ENCODE results near the gene TBCC.

The TBCC gene

GRCh38 chr6:42724825-42725224 is 21.1 kb downstream of the TBCC start:
- TF ChIP-seq REST (IDR thresholded peaks at IDR 0.05; ENCODE audit: insufficient read depth in 1 of 2, low read depth in 2 of 2, low read length in 2 of 2) (no peak), FOXP2 (optimal IDR thresholded peaks at IDR 0.05; ENCODE audit: borderline replicate concordance, extremely low read depth, extremely low read length, insufficient read depth) (no peak), POLR2AphosphoS5 (IDR thresholded peaks at IDR 0.05; ENCODE audit: low read depth, low read length) (no peak), SIN3A (IDR thresholded peaks at IDR 0.05; ENCODE audit: borderline replicate concordance, insufficient read depth, low read length) (no peak), TAF1 (IDR thresholded peaks at IDR 0.05; ENCODE audit: borderline replicate concordance, insufficient read depth, low read length) (no peak)

GRCh38 chr6:42722497-42722896 is 23.4 kb downstream of the TBCC start, which contains the start of gene PRPH2:
Gene PRPH2 (minus strand): TSS chr6:42722597. CDS start chr6:42722334, 263 bp downstream.
- TF ChIP-seq FOXP2 (optimal IDR thresholded peaks at IDR 0.05; ENCODE audit: borderline replicate concordance, extremely low read depth, extremely low read length, insufficient read depth): no peak
- TF ChIP-seq POLR2AphosphoS5 (IDR thresholded peaks at IDR 0.05; ENCODE audit: low read depth, low read length): no peak
- TF ChIP-seq TAF1 (IDR thresholded peaks at IDR 0.05; ENCODE audit: borderline replicate concordance, insufficient read depth, low read length): no peak

- TF ChIP-seq FOXP2 (optimal IDR thresholded peaks at IDR 0.05; ENCODE audit: borderline replicate concordance, extremely low read depth, extremely low read length, insufficient read depth) (no peak), TAF1 (IDR thresholded peaks at IDR 0.05; ENCODE audit: borderline replicate concordance, insufficient read depth, low read length) (no peak), REST (IDR thresholded peaks at IDR 0.05; ENCODE audit: insufficient read depth in 1 of 2, low read depth in 2 of 2, low read length in 2 of 2) (no peak), POLR2AphosphoS5 (IDR thresholded peaks at IDR 0.05; ENCODE audit: low read depth, low read length) (no peak), SIN3A (IDR thresholded peaks at IDR 0.05; ENCODE audit: borderline replicate concordance, insufficient read depth, low read length) (no peak)
Observed at GRCh38 chr6:42720739-42721138, 25.2 kb downstream of the TBCC start.

GRCh38 chr6:42715871-42716270 is 30.0 kb downstream of the TBCC start:
- TF ChIP-seq POLR2AphosphoS5 (IDR thresholded peaks at IDR 0.05; ENCODE audit: low read depth, low read length) (no peak), TAF1 (IDR thresholded peaks at IDR 0.05; ENCODE audit: borderline replicate concordance, insufficient read depth, low read length) (no peak), REST (IDR thresholded peaks at IDR 0.05; ENCODE audit: insufficient read depth in 1 of 2, low read depth in 2 of 2, low read length in 2 of 2) (no peak), FOXP2 (optimal IDR thresholded peaks at IDR 0.05; ENCODE audit: borderline replicate concordance, extremely low read depth, extremely low read length, insufficient read depth) (no peak), SIN3A (IDR thresholded peaks at IDR 0.05; ENCODE audit: borderline replicate concordance, insufficient read depth, low read length) (no peak)

DNA sequence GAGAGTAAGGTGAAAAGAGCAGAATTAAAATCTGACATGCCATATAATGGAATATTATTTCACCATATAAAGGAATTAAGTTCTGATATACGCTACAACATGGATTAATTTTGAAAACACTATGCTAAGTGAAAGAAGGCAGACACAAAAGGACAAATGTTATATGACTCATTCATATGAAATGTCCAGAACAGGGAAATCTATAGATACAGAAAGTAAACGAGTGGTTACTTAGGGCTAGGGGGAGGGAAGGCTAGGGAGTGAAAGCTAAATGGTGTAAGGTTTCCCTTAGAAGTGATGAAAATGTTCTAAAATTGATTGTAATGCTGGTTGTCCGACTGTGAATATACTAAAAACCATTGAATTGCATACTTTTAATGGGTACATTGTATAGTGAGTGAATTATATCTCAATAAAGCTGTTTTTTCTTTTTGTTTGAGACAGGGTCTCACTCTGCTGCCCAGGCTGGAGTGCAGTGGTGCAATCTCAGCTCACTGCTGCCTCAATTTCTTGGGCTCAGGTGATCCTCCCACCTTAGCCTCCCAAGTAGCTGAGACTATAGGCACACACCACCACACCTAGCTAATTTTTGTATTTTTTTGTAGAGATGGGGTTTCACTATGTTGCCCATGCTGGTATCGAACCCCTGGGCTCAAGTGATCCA is 31.7 kb downstream of the TBCC start:
- no peak for TF ChIP-seq TAF1 (IDR thresholded peaks at IDR 0.05; ENCODE audit: borderline replicate concordance, insufficient read depth, low read length)
- TF ChIP-seq POLR2AphosphoS5 (IDR thresholded peaks at IDR 0.05; ENCODE audit: low read depth, low read length): no peak
- no peak for TF ChIP-seq REST (IDR thresholded peaks at IDR 0.05; ENCODE audit: insufficient read depth in 1 of 2, low read depth in 2 of 2, low read length in 2 of 2)
- TF ChIP-seq FOXP2 (optimal IDR thresholded peaks at IDR 0.05; ENCODE audit: borderline replicate concordance, extremely low read depth, extremely low read length, insufficient read depth): no peak
- no peak for TF ChIP-seq SIN3A (IDR thresholded peaks at IDR 0.05; ENCODE audit: borderline replicate concordance, insufficient read depth, low read length)

Measured in PFSK-1 (cell line).